Kidney (tissue), 14 donors: ENCODE measurements around the gene MUC5AC. TPM values are rescaled to one million over a fixed set of nuclear protein-coding genes. Genes with fewer than 3 reads are reported as not detected.

Experiments
- DNase-seq, 5 donors: peaks; one replicate each; pipeline ENCODE4 v3.0.0-alpha.2; 2013 to 2020
- FAIRE-seq: peaks from 2 replicates; lab custom pipeline; 2012; peaks lifted over from hg19 to GRCh38; lab: Jason Lieb, UNC
- H3K27ac ChIP-seq, 2 donors: one replicate each; pipeline ENCODE4 v1.7.0; 2013; ENCODE audit warnings: low read depth in 2 of 2, low read length in 2 of 2, inconsistent platforms in 1 of 2
- H3K27me3 ChIP-seq: one replicate; pipeline ENCODE4 v1.7.1; 2013; ENCODE audit warnings: low read length, inconsistent platforms; ENCODE audit not compliant: control insufficient read depth, insufficient read depth
- H3K36me3 ChIP-seq, 3 donors: one replicate each; pipeline versions ENCODE4 v1.7.0 to v1.7.1; 2013; ENCODE audit warnings: low read length in 3 of 3, control low read depth in 1 of 3, inconsistent platforms in 1 of 3; ENCODE audit not compliant: insufficient read depth in 3 of 3, control insufficient read depth in 2 of 3
- H3K4me1 ChIP-seq, 3 donors: one replicate each; pipeline versions ENCODE4 v1.7.0 to v1.7.1; 2013; ENCODE audit warnings: low read length in 3 of 3, inconsistent platforms in 1 of 3, low read depth in 1 of 3; ENCODE audit not compliant: control insufficient read depth in 2 of 3, insufficient read depth in 2 of 3
- H3K4me3 ChIP-seq, 3 donors: one replicate each; pipeline versions ENCODE4 v1.7.0 to v1.8.1; 2013; ENCODE audit warnings: low read length in 3 of 3, control low read depth in 1 of 3, inconsistent platforms in 1 of 3
- H3K9ac ChIP-seq, 3 donors: one replicate each; pipeline versions ENCODE4 v1.7.0 to v1.7.1; 2013; ENCODE audit warnings: low read length in 3 of 3, control low read depth in 1 of 3, inconsistent platforms in 1 of 3
- H3K9me3 ChIP-seq, 3 donors: one replicate each; pipeline versions ENCODE4 v1.7.0 to v1.7.1; 2013; ENCODE audit warnings: low read length in 3 of 3, control low read depth in 1 of 3, inconsistent platforms in 1 of 3; ENCODE audit not compliant: control insufficient read depth in 2 of 3, insufficient read depth in 1 of 3
- intact Hi-C: fragments of 100-400 bp; cut with DNase I; formaldehyde crosslinking; loops from one replicate; pipeline ENCODE4 v1.11.1; 2022
- polyA plus RNA-seq: library from polyadenylated mRNA; stranded (reverse); fragments of 350-450 nt; fragmentation: Illumina TruSeq; extraction: RNeasy Lipid Tissue Mini Kit (QIAGEN cat#74804); gene quantifications from one replicate; pipeline ENCODE4 v1.2.3, GENCODE V29; 2014; ENCODE audit warnings: low read depth, low replicate concordance; ENCODE audit not compliant: insufficient read depth
- total RNA-seq: library from RNA; stranded (reverse); fragmentation: NEBNext Ultra II Directional; extraction: Animal tissue kit (Norgen Biotek cat#: 25700); gene quantifications from one replicate; pipeline ENCODE4 v1.2.1, GENCODE V29; 2021
- TF ChIP-seq, protein P1 (sequence below): IDR thresholded peaks from 3 replicates; pipeline ENCODE4 v1.5.1; 2012; ENCODE audit warnings: mild to moderate bottlenecking, moderate library complexity, borderline replicate concordance; ENCODE audit not compliant: insufficient read depth; ENCODE audit errors: extremely low read depth
- donor health status: control.
- donor health status: control.
- donor health status: control.
- donor health status: control.
- donor health status: control.
- donor health status: DM: yes; HTN: yes; CAD: no.
- donor health status: Normal renal cell carcinoma (clear cell type).

The MUC5AC gene
- total and polyA plus RNA-seq, 2 donors from 2014 or later = 0.03 TPM; not detected in 1

DNA sequence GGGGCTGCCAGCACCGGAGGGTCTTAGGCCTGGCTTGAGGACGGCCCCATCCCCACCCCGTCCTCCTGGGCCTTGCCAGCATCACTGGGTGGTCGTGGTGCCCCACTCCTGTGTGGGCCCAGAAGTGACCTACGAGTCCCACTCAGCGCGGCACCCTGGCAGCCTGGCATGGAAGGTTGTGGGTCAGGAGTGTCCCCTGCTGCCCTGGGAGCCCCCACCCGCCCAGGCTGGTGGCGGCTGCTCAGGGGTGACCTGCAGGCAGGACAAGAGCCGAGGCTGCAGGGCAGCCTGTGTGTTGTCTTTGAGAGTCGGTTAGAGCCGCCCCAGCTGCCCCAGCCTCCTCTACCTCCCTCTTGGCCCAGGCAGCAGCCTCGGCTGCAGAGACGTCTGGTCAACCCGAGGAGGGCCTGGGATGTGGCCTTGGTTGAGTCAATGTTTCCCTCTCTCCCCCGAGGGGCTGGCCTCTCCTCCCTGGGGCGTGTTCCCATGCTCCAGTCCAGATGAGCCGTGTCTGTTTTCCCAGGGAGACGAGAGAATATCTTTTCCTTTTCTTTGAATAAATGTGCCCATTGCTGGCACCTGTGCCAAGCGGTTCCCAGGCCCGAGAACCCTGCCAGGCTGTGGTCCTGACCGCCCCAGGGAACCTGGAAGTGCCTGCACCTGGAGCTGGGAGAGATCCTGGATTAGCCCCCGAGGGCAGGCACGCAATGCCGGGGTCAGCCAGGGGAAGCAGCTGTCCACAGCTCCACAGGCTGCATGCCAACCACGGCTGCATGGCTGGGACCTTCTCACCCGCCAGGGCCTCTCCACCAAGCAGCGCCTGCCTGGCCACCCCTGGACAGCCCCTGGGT is 35.7 kb upstream of the MUC5AC start:
- no peaks in the 10 kb centered on the region for H3K9me3 ChIP-seq
- intact Hi-C loops = no loop called here
- no peak overlapping the region for H3K4me3 ChIP-seq
- TF ChIP-seq, protein P1, sequence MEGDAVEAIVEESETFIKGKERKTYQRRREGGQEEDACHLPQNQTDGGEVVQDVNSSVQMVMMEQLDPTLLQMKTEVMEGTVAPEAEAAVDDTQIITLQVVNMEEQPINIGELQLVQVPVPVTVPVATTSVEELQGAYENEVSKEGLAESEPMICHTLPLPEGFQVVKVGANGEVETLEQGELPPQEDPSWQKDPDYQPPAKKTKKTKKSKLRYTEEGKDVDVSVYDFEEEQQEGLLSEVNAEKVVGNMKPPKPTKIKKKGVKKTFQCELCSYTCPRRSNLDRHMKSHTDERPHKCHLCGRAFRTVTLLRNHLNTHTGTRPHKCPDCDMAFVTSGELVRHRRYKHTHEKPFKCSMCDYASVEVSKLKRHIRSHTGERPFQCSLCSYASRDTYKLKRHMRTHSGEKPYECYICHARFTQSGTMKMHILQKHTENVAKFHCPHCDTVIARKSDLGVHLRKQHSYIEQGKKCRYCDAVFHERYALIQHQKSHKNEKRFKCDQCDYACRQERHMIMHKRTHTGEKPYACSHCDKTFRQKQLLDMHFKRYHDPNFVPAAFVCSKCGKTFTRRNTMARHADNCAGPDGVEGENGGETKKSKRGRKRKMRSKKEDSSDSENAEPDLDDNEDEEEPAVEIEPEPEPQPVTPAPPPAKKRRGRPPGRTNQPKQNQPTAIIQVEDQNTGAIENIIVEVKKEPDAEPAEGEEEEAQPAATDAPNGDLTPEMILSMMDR = no peak
- H3K27me3 ChIP-seq = no peaks in the 10 kb centered on the region
- DNase-seq (peak in 2 of 5 donors; percentile 6 to 59), FAIRE-seq (no peak)
- H3K4me1 ChIP-seq = no peaks in the 10 kb centered on the region
- no peaks in the 10 kb centered on the region for H3K36me3 ChIP-seq
- H3K9ac ChIP-seq = no peak overlapping the region
- H3K27ac ChIP-seq = no peak overlapping the region

- Histone ChIP-seq H3K9ac (no peak overlapping the region), H3K4me3 (no peak overlapping the region), H3K27me3 (no peaks in the 10 kb centered on the region), H3K9me3 (no peaks in the 10 kb centered on the region), H3K27ac (no peak overlapping the region), H3K36me3 (no peaks in the 10 kb centered on the region), H3K4me1 (no peaks in the 10 kb centered on the region)
- FAIRE-seq (no peak), DNase-seq (peak in 1 of 5 donors; percentile 22)
- intact Hi-C loops = no loop called here
- TF ChIP-seq, protein P1 = no peak
Measured at GRCh38 chr11:1122664-1123002, 35.1 kb upstream of the MUC5AC start.

DNA sequence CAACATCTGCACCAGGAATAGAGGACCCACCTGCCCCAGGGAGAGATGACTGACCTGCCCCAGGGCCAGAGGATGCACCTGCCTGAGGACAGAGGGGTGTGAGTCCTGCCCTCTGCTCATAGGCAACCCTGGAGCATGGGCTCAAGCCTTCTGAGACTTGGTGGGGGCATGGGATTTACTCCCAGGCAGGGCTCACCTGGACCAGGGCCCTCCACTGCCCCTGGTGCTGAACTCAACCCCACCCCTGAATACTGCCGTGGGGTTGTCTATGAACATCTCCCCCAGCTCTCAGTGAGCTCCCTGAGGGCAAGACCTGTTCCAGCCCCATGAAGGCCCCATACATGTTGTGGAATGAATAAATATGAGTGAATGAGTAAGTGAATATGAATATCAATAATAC is 33.8 kb upstream of the MUC5AC start:
- H3K27me3 ChIP-seq = no peaks in the 10 kb centered on the region
- DNase-seq = peak in 2 of 5 donors; percentile 6 to 48
- intact Hi-C loops = no loop called here
- no peaks in the 10 kb centered on the region for H3K4me1 ChIP-seq
- H3K27ac ChIP-seq = no peak overlapping the region
- TF ChIP-seq, protein P1 = no peak
- no peak overlapping the region for H3K4me3 ChIP-seq
- H3K9ac ChIP-seq = no peak overlapping the region
- H3K9me3 ChIP-seq = no peaks in the 10 kb centered on the region
- no peaks in the 10 kb centered on the region for H3K36me3 ChIP-seq
- FAIRE-seq = no peak
